HEK293 (cell line): ENCODE results near the gene PERCC1.
"Not testable (repeated sequence)": the region's sequence is repeated elsewhere in the genome, so short reads cannot be mapped to it uniquely, and the experiment has no call there.

Source experiments
- CTCF ChIA-PET: fragments of 350-600 bp; formaldehyde crosslinking; extraction: SDS; loops from one replicate; lab custom pipeline; 2021; ENCODE audit warnings: antibody characterized with exemption; lab: Yijun Ruan, JAX
- POLR2A ChIA-PET: fragments of 300-600 bp; formaldehyde crosslinking; extraction: SDS; loops from one replicate; lab custom pipeline; 2020; ENCODE audit warnings: antibody characterized with exemption, inconsistent platforms; lab: Yijun Ruan, JAX
- H3K27ac ChIP-seq: fragments of 200-500 bp; sonication (Bioruptor generic); 2 replicates; pipeline ENCODE4 v1.5.1; 2014; ENCODE audit warnings: low read depth, low read length, control low read depth, inconsistent platforms; ENCODE audit errors: extremely low read depth
- H3K36me3 ChIP-seq, 2 experiments: fragments of 200-500 bp in 1 of 2; sonication (Bioruptor generic) in 1 of 2; 1 replicate in 1 of 2; 2 replicates in 1 of 2; pipeline ENCODE4 v1.5.1; 2014 to 2017; ENCODE audit warnings: inconsistent platforms in 2 of 2, low read length in 2 of 2; ENCODE audit not compliant: control insufficient read depth in 2 of 2, insufficient read depth in 1 of 2
- H3K4me1 ChIP-seq: fragments of 200-500 bp; sonication (Bioruptor generic); 2 replicates; pipeline ENCODE4 v1.5.1; 2014; ENCODE audit warnings: mild to moderate bottlenecking, low read length, inconsistent platforms; ENCODE audit not compliant: control insufficient read depth, insufficient read depth
- H3K4me3 ChIP-seq: 2 replicates; pipeline ENCODE4 v1.5.1; 2011; ENCODE audit warnings: low read depth, mild to moderate bottlenecking, control low read depth, low read length, moderate library complexity
- H3K9me3 ChIP-seq: fragments of 200-500 bp; sonication (Bioruptor generic); 2 replicates; pipeline ENCODE4 v1.5.1; 2014; ENCODE audit warnings: low read depth, low read length, inconsistent platforms; ENCODE audit not compliant: control insufficient read depth, insufficient read depth
- KLF7 ChIP-seq: fragments of 450-650 bp; formaldehyde crosslinking; IDR thresholded peaks from 2 replicates; pipeline ENCODE4 v1.5.1; 2016; ENCODE audit warnings: missing biosample characterization, missing genetic modification characterization, borderline replicate concordance
- MYNN ChIP-seq: fragments of 450-650 bp; formaldehyde crosslinking; IDR thresholded peaks from 2 replicates; pipeline ENCODE4 v1.5.1; 2016; ENCODE audit warnings: missing biosample characterization, missing genetic modification characterization, borderline replicate concordance
- SP3 ChIP-seq: fragments of 450-650 bp; formaldehyde crosslinking; IDR thresholded peaks from 2 replicates; pipeline ENCODE4 v1.5.1; 2016; ENCODE audit warnings: missing biosample characterization, missing genetic modification characterization
- ZFHX2 ChIP-seq: fragments of 450-650 bp; formaldehyde crosslinking; conservative IDR thresholded peaks from 2 replicates; pipeline ENCODE4 v1.5.1; 2016; ENCODE audit warnings: missing biosample characterization, missing genetic modification characterization
- ZFP69B ChIP-seq: fragments of 450-650 bp; formaldehyde crosslinking; IDR thresholded peaks from 2 replicates; pipeline ENCODE4 v1.5.1; 2016; ENCODE audit warnings: missing biosample characterization, missing genetic modification characterization
- ZNF133 ChIP-seq: fragments of 450-650 bp; formaldehyde crosslinking; IDR thresholded peaks from 2 replicates; pipeline ENCODE4 v1.5.1; 2016; ENCODE audit warnings: missing biosample characterization, missing genetic modification characterization
- ZNF146 ChIP-seq: fragments of 450-650 bp; formaldehyde crosslinking; IDR thresholded peaks from 2 replicates; pipeline ENCODE4 v1.5.1; 2016; ENCODE audit warnings: missing biosample characterization, missing genetic modification characterization
- ZNF175 ChIP-seq: fragments of 450-650 bp; formaldehyde crosslinking; IDR thresholded peaks from 2 replicates; pipeline ENCODE4 v1.5.1; 2016; ENCODE audit warnings: missing biosample characterization, missing genetic modification characterization
- ZNF626 ChIP-seq: fragments of 450-650 bp; sonication (Bioruptor Pico); formaldehyde crosslinking; IDR thresholded peaks from 2 replicates; pipeline ENCODE4 v1.5.1; 2018; ENCODE audit warnings: missing biosample characterization, missing genetic modification characterization, inconsistent platforms
- ZNF701 ChIP-seq: fragments of 450-650 bp; formaldehyde crosslinking; IDR thresholded peaks from 2 replicates; pipeline ENCODE4 v1.5.1; 2016; ENCODE audit warnings: missing biosample characterization, missing genetic modification characterization
- ZNF785 ChIP-seq: fragments of 450-650 bp; formaldehyde crosslinking; IDR thresholded peaks from 2 replicates; pipeline ENCODE4 v1.5.1; 2016; ENCODE audit warnings: missing biosample characterization, missing genetic modification characterization
- ZNF791 ChIP-seq: fragments of 450-650 bp; formaldehyde crosslinking; IDR thresholded peaks from 2 replicates; pipeline ENCODE4 v1.5.1; 2016; ENCODE audit warnings: missing biosample characterization, missing genetic modification characterization
- ZNF792 ChIP-seq: fragments of 450-650 bp; formaldehyde crosslinking; IDR thresholded peaks from 2 replicates; pipeline ENCODE4 v1.5.1; 2016; ENCODE audit warnings: missing biosample characterization, missing genetic modification characterization
- TF ChIP-seq, protein P1 (sequence below): fragments of 450-650 bp; formaldehyde crosslinking; IDR thresholded peaks from 2 replicates; pipeline ENCODE4 v1.5.1; 2016; ENCODE audit warnings: missing biosample characterization, missing genetic modification characterization
- TF ChIP-seq, protein P2 (sequence below): fragments of 450-650 bp; formaldehyde crosslinking; IDR thresholded peaks from 2 replicates; pipeline ENCODE4 v1.5.1; 2016; ENCODE audit warnings: missing biosample characterization, missing genetic modification characterization
- TF ChIP-seq, protein P3 (sequence below): fragments of 450-650 bp; formaldehyde crosslinking; IDR thresholded peaks from 2 replicates; pipeline ENCODE4 v1.5.1; 2017; ENCODE audit warnings: missing biosample characterization, missing genetic modification characterization

The PERCC1 gene

DNA sequence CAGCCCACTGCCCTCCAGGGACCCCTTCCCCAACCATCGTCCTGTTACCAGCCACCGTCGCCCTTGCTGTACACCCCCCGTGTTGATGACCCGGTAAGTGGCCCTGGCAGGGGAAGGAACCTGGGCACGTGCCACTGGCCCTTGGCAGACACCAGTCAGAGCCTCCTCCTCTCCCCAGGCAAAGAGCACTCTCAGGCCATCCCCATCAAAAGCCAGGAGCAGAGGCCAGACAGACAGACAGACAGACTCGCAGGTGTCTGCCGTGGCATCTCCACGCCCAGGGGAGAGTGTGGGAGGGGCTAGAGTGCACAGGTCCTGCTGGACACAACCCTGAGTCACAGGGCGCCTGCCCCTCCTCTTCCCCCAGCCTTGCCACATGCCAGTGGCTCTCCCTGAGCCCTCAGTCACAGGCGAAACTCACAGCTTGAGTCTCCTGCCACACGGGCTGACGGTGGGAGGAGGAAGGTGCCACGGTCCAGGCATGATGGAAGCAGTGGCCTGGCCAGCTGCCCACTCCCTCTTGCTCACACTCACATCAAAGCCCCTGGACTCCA lies 36.2 kb downstream of the PERCC1 start:
- Histone ChIP-seq H3K4me3 (no peak overlapping the region), H3K9me3 (no peaks in the 10 kb centered on the region), H3K4me1 (no peaks in the 10 kb centered on the region)
- CTCF ChIA-PET = no interaction called here
- TF ChIP-seq ZNF701 (no peak), ZNF791 (tag by site-specific recombination) (no peak)
- TF ChIP-seq, protein P1, sequence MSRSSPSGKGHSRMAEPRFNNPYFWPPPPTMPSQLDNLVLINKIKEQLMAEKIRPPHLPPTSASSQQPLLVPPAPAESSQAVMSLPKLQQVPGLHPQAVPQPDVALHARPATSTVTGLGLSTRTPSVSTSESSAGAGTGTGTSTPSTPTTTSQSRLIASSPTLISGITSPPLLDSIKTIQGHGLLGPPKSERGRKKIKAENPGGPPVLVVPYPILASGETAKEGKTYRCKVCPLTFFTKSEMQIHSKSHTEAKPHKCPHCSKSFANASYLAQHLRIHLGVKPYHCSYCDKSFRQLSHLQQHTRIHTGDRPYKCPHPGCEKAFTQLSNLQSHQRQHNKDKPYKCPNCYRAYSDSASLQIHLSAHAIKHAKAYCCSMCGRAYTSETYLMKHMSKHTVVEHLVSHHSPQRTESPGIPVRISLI (tag by site-specific recombination) = 0 out of 2 replicates have a peak, but pooled peaks have one; percentile 54
- TF ChIP-seq, all 188 proteins: peak for 1
- Histone ChIP-seq H3K36me3 (peaks cover 0 to 10% of the 10 kb centered on the region in 2 experiments; a peak in 1 of 3 replicates), H3K27ac (no peak overlapping the region)
- POLR2A ChIA-PET = no interaction called here

DNA sequence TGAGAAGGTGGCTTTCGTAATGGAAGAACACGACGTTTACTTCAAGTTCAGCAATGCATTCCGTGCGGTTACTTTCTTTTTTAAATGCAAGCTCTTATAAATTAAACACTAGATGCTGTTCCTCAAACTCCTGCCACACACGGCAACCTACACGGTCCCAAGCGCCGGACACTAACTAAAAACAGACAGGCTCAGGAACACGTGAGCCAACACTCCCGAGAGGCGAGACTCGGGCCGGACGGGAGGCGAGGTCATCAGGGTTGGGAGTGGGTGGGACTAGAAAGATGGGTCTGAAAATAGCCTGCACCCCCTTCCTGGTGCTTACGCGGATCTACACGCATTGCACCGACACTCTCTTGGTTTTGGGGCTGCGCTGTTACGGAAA lies 37.5 kb downstream of the PERCC1 start:
- Histone ChIP-seq H3K27ac (no peak overlapping the region), H3K36me3 (peaks cover 0 to 3% of the 10 kb centered on the region in 2 experiments; a peak in 1 of 3 replicates), H3K9me3 (no peaks in the 10 kb centered on the region), H3K4me3 (no peak overlapping the region), H3K4me1 (no peaks in the 10 kb centered on the region)
- CTCF ChIA-PET = interaction anchor here (0.6 kb wide), 1 partner anchor 167 kb away, joined by 4 read pairs; no protein-coding TSS in a partner anchor
- POLR2A ChIA-PET = no interaction called here
- TF ChIP-seq SP3 (tag by site-specific recombination) (no peak), ZFP69B (tag by site-specific recombination) (no peak), ZNF791 (tag by site-specific recombination) (no peak), ZNF785 (tag by site-specific recombination) (no peak), ZNF792 (no peak), ZNF626 (tag by site-specific recombination) (no peak), ZNF133 (tag by site-specific recombination) (no peak), KLF7 (no peak), ZFHX2 (tag by site-specific recombination) (no peak), MYNN (no peak), ZNF146 (tag by site-specific recombination) (no peak), ZNF175 (no peak)
- TF ChIP-seq, protein P2, sequence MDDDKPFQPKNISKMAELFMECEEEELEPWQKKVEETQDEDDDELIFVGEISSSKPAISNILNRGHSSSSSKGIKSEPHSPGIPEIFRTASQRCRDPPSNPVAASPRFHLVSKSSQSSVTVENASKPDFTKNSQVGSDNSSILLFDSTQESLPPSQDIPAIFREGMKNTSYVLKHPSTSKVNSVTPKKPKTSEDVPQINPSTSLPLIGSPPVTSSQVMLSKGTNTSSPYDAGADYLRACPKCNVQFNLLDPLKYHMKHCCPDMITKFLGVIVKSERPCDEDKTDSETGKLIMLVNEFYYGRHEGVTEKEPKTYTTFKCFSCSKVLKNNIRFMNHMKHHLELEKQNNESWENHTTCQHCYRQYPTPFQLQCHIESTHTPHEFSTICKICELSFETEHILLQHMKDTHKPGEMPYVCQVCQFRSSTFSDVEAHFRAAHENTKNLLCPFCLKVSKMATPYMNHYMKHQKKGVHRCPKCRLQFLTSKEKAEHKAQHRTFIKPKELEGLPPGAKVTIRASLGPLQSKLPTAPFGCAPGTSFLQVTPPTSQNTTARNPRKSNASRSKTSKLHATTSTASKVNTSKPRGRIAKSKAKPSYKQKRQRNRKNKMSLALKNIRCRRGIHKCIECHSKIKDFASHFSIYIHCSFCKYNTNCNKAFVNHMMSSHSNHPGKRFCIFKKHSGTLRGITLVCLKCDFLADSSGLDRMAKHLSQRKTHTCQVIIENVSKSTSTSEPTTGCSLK = no peak
- TF ChIP-seq, protein P3, sequence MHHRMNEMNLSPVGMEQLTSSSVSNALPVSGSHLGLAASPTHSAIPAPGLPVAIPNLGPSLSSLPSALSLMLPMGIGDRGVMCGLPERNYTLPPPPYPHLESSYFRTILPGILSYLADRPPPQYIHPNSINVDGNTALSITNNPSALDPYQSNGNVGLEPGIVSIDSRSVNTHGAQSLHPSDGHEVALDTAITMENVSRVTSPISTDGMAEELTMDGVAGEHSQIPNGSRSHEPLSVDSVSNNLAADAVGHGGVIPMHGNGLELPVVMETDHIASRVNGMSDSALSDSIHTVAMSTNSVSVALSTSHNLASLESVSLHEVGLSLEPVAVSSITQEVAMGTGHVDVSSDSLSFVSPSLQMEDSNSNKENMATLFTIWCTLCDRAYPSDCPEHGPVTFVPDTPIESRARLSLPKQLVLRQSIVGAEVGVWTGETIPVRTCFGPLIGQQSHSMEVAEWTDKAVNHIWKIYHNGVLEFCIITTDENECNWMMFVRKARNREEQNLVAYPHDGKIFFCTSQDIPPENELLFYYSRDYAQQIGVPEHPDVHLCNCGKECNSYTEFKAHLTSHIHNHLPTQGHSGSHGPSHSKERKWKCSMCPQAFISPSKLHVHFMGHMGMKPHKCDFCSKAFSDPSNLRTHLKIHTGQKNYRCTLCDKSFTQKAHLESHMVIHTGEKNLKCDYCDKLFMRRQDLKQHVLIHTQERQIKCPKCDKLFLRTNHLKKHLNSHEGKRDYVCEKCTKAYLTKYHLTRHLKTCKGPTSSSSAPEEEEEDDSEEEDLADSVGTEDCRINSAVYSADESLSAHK (tag by site-specific recombination) = no peak

DNA sequence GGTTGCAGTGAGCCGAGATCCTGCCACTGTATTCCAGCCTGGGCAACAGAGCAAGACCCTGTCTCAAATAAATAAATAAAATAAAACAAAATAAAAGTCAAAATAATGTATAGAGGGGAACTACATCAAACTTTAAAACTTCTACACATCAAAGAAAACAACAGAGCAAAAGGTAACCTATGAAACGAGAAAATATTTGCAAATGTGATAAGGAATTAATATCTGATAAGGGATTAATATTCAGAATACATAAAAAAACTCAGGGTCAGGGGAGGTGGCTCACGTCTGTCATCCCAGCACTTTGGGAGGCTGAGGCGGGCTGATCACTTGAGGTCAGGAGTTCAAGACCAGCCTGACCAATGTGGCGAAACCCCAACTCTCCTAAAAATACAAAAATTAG lies 38.3 kb downstream of the PERCC1 start:
- H3K27ac ChIP-seq, H3K4me3 ChIP-seq, POLR2A ChIA-PET, H3K9me3 ChIP-seq, H3K4me1 ChIP-seq, H3K36me3 ChIP-seq: not testable (repeated sequence)
- CTCF ChIA-PET = interaction anchor here (0.6 kb wide), 1 partner anchor 168 kb away, joined by 4 read pairs; no protein-coding TSS in a partner anchor
